Fibroblast of lung (primary cell): ENCODE results near the gene MTIF3. TPM values are rescaled to one million over a fixed set of nuclear protein-coding genes. Genes with fewer than 3 reads are reported as not detected.

Experiments
- DNase-seq, 2 donors: peaks; one replicate each; pipeline versions ENCODE4 v3.0.0 to v3.0.0-alpha.2; 2010; ENCODE audit warnings: low read depth in 2 of 2
- H2AFZ ChIP-seq: 2 replicates; pipeline ENCODE4 v1.5.1; 2012; ENCODE audit warnings: low read length, control low read depth, inconsistent platforms
- H3K27ac ChIP-seq: 2 replicates; pipeline ENCODE4 v1.5.1; 2011; ENCODE audit warnings: low read length, control low read depth; ENCODE audit not compliant: insufficient read depth
- H3K27me3 ChIP-seq: 2 replicates; pipeline ENCODE4 v1.5.1; 2011; ENCODE audit warnings: mild to moderate bottlenecking, low read length; ENCODE audit not compliant: control insufficient read depth, insufficient read depth
- H3K36me3 ChIP-seq: 2 replicates; pipeline ENCODE4 v1.5.1; 2011; ENCODE audit warnings: low read length; ENCODE audit not compliant: control insufficient read depth, insufficient read depth
- H3K4me1 ChIP-seq: 2 replicates; pipeline ENCODE4 v1.5.1; 2011; ENCODE audit warnings: low read length; ENCODE audit not compliant: control insufficient read depth, insufficient read depth; ENCODE audit errors: extremely low read depth
- H3K4me2 ChIP-seq: 2 replicates; pipeline ENCODE4 v1.5.1; 2011; ENCODE audit warnings: low read length, control low read depth; ENCODE audit not compliant: insufficient read depth; ENCODE audit errors: extremely low read depth
- H3K4me3 ChIP-seq, 4 experiments: fragments of 200-600 bp in 1 of 4; sonication (generic) in 1 of 4; replicated peaks in 1 of 4; 2 replicates each; pipeline ENCODE4 v1.5.1; 2011 to 2016; ENCODE audit warnings: low read length in 4 of 4, low read depth in 3 of 4, mild to moderate bottlenecking in 3 of 4, control low read depth in 2 of 4, inconsistent platforms in 1 of 4, mixed read lengths in 1 of 4; ENCODE audit not compliant: insufficient read depth in 1 of 4; ENCODE audit errors: control extremely low read depth in 1 of 4
- H3K79me2 ChIP-seq: 2 replicates; pipeline ENCODE4 v1.5.1; 2012; ENCODE audit warnings: mild to moderate bottlenecking, low read length, inconsistent platforms; ENCODE audit not compliant: control insufficient read depth, insufficient read depth
- H3K9ac ChIP-seq: 2 replicates; pipeline ENCODE4 v1.5.1; 2011; ENCODE audit warnings: mild to moderate bottlenecking, low read length, control low read depth; ENCODE audit not compliant: insufficient read depth
- H3K9me3 ChIP-seq: 2 replicates; pipeline ENCODE4 v1.5.1; 2012; ENCODE audit warnings: low read depth, low read length; ENCODE audit not compliant: control insufficient read depth, insufficient read depth
- H4K20me1 ChIP-seq: 2 replicates; pipeline ENCODE4 v1.5.1; 2011; ENCODE audit warnings: low read length; ENCODE audit not compliant: control insufficient read depth, insufficient read depth; ENCODE audit errors: extremely low read depth
- EZH2 ChIP-seq: IDR thresholded peaks from 2 replicates; pipeline ENCODE4 v1.5.1; 2012; ENCODE audit warnings: low read length, control low read depth, mild to moderate bottlenecking; ENCODE audit errors: missing control alignments
- polyA plus RNA-seq, 2 donors: library from polyadenylated mRNA; depleted of rRNA in 1 of 2; stranded (reverse) in 1 of 2; unstranded in 1 of 2; fragments of >200 nt; gene quantifications; 2 replicates each; pipeline ENCODE4 v1.2.1, GENCODE V29; 2011 to 2012; ENCODE audit warnings: missing spikeins in 1 of 2
- total RNA-seq: library from RNA; depleted of rRNA; stranded (reverse); fragments of >200 nt; gene quantifications from 2 replicates; pipeline ENCODE4 v1.2.1, GENCODE V29; 2014
- TF ChIP-seq, protein P1 (sequence below), 2 donors: IDR thresholded peaks in 1 of 2; conservative IDR thresholded peaks in 1 of 2; 1 replicate in 1 of 2; 2 replicates in 1 of 2; pipeline ENCODE4 v1.5.1; 2011 to 2012; ENCODE audit warnings: low read length in 2 of 2, control low read depth in 1 of 2, inconsistent platforms in 1 of 2, low read depth in 1 of 2, mild to moderate bottlenecking in 1 of 2

MTIF3 gene
- total and polyA plus RNA-seq, 2 donors (not counting 1 experiment from before 2014, with no cell fraction given) = 90.0 to 92.3 TPM

- no peak overlapping the region for H3K4me2 ChIP-seq
- TF ChIP-seq, protein P1, sequence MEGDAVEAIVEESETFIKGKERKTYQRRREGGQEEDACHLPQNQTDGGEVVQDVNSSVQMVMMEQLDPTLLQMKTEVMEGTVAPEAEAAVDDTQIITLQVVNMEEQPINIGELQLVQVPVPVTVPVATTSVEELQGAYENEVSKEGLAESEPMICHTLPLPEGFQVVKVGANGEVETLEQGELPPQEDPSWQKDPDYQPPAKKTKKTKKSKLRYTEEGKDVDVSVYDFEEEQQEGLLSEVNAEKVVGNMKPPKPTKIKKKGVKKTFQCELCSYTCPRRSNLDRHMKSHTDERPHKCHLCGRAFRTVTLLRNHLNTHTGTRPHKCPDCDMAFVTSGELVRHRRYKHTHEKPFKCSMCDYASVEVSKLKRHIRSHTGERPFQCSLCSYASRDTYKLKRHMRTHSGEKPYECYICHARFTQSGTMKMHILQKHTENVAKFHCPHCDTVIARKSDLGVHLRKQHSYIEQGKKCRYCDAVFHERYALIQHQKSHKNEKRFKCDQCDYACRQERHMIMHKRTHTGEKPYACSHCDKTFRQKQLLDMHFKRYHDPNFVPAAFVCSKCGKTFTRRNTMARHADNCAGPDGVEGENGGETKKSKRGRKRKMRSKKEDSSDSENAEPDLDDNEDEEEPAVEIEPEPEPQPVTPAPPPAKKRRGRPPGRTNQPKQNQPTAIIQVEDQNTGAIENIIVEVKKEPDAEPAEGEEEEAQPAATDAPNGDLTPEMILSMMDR (conservative IDR thresholded peaks at IDR 0.05 in 1 of 2, IDR thresholded peaks at IDR 0.05 in 1 of 2; ENCODE audit: low read depth in 1 of 2, low read length in 2 of 2) = no peak
- no peak for TF ChIP-seq EZH2
- no peaks in the 10 kb centered on the region for H3K36me3 ChIP-seq
- H3K9ac ChIP-seq = no peak overlapping the region
- no peak overlapping the region for H3K4me3 ChIP-seq
- no peak overlapping the region for H2AFZ ChIP-seq
- peaks cover 2% of the 10 kb centered on the region for H3K27me3 ChIP-seq
- no peaks in the 10 kb centered on the region for H3K79me2 ChIP-seq
- H3K4me1 ChIP-seq = no peaks in the 10 kb centered on the region
- no peak for DNase-seq
- H3K27ac ChIP-seq = no peak overlapping the region
- no peaks in the 10 kb centered on the region for H4K20me1 ChIP-seq
- H3K9me3 ChIP-seq = no peaks in the 10 kb centered on the region
Measured at GRCh38 chr13:27472441-27472840, 22.1 kb upstream of the MTIF3 start.

- Histone ChIP-seq H3K36me3 (no peaks in the 10 kb centered on the region), H3K4me3 (no peak overlapping the region), H2AFZ (no peak overlapping the region), H3K4me1 (no peaks in the 10 kb centered on the region), H3K9ac (no peak overlapping the region), H3K4me2 (no peak overlapping the region), H3K9me3 (no peaks in the 10 kb centered on the region), H3K27ac (no peak overlapping the region), H3K79me2 (no peaks in the 10 kb centered on the region), H4K20me1 (no peaks in the 10 kb centered on the region), H3K27me3 (peaks cover 7% of the 10 kb centered on the region)
- DNase-seq = no peak
- TF ChIP-seq, protein P1 (conservative IDR thresholded peaks at IDR 0.05 in 1 of 2, IDR thresholded peaks at IDR 0.05 in 1 of 2; ENCODE audit: low read depth in 1 of 2, low read length in 2 of 2) = no peak
- TF ChIP-seq EZH2 = no peak
Measured at GRCh38 chr13:27470075-27470820, 19.9 kb upstream of the MTIF3 start.

DNA sequence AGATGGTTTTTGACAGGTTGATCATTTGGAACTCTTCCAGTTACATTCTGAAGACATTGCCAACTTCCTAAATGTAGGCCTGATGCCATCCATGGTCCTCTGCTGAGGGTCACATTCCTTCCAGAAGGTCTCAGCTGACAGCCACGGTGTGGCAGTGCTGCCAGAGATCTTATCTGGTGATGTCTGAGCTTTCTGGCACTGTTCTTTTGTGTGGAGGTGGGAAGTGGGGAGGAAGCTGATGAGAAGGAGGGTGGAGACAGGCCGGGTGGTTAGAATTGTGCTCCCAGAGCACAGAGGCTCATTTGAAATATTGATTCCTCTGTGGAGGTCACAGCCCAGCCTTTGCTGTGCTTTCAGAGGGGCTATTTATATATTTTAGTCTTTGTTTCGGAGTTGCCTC is 16.1 kb upstream of the MTIF3 start:
- Histone ChIP-seq H2AFZ (no peak overlapping the region), H3K4me2 (no peak overlapping the region), H3K79me2 (no peaks in the 10 kb centered on the region), H3K27me3 (peaks cover 5% of the 10 kb centered on the region), H4K20me1 (no peaks in the 10 kb centered on the region), H3K4me3 (no peak overlapping the region), H3K9ac (no peak overlapping the region), H3K9me3 (no peaks in the 10 kb centered on the region), H3K27ac (no peak overlapping the region), H3K4me1 (no peaks in the 10 kb centered on the region), H3K36me3 (no peaks in the 10 kb centered on the region)
- TF ChIP-seq, protein P1 (conservative IDR thresholded peaks at IDR 0.05 in 1 of 2, IDR thresholded peaks at IDR 0.05 in 1 of 2; ENCODE audit: low read depth in 1 of 2, low read length in 2 of 2) = no peak
- TF ChIP-seq EZH2 = no peak
- no peak for DNase-seq
